SK-N-SH (cell line): Measurements from ENCODE around the gene RPA1.

ENCODE experiments used
- CTCF ChIP-seq: fragments of 200-600 bp; sonication (generic); IDR thresholded peaks from 2 replicates; pipeline ENCODE4 v1.6.1; 2017; ENCODE audit warnings: antibody characterized with exemption, mild to moderate bottlenecking, moderate library complexity
- FOXM1 ChIP-seq: IDR thresholded peaks from 2 replicates; pipeline ENCODE4 v1.4.0; 2012; ENCODE audit warnings: low read depth, mild to moderate bottlenecking
- GABPA ChIP-seq: IDR thresholded peaks from 2 replicates; pipeline ENCODE4 v1.4.0; 2012; ENCODE audit warnings: low read depth, mild to moderate bottlenecking
- POLR2AphosphoS5 ChIP-seq: IDR thresholded peaks from 2 replicates; pipeline ENCODE4 v1.6.1; 2012; ENCODE audit warnings: low read depth, low read length
- REST ChIP-seq: IDR thresholded peaks from 2 replicates; pipeline ENCODE4 v1.6.1; 2012; ENCODE audit warnings: mild to moderate bottlenecking, low read depth, low read length, moderate library complexity

- TF ChIP-seq GABPA: no peak
- no peak for TF ChIP-seq REST
- no peak for TF ChIP-seq CTCF
- no peak for TF ChIP-seq POLR2AphosphoS5
- TF ChIP-seq FOXM1: no peak
Measured at GRCh38 chr17:1928976-1929375, 99.2 kb downstream of the RPA1 start.
